Tibial nerve (tissue), 4 donors: ENCODE results near the gene VIPR2.

ENCODE experiments used
- EP300 ChIP-seq, 2 donors: sonication (generic); formaldehyde crosslinking; IDR thresholded peaks; one replicate each; pipeline ENCODE4 v1.6.1; 2017; ENCODE audit warnings: antibody characterized with exemption in 2 of 2, mild to moderate bottlenecking in 1 of 2
- POLR2A ChIP-seq, 2 donors: fragments of 450-650 bp; IDR thresholded peaks; one replicate each; pipeline ENCODE4 v1.6.1; 2017; ENCODE audit warnings: antibody characterized with exemption in 2 of 2, mild to moderate bottlenecking in 2 of 2, moderate library complexity in 2 of 2
- TF ChIP-seq, protein P1 (sequence below), 5 experiments: fragments of 200-600 bp in 3 of 5; fragments of 450-650 bp in 2 of 5; sonication (generic) in 3 of 5; IDR thresholded peaks; one replicate each; pipeline ENCODE4 v1.5.1; 2016 to 2019; ENCODE audit warnings: antibody characterized with exemption in 5 of 5, mild to moderate bottlenecking in 3 of 5, moderate library complexity in 2 of 5

- TF ChIP-seq, protein P1, sequence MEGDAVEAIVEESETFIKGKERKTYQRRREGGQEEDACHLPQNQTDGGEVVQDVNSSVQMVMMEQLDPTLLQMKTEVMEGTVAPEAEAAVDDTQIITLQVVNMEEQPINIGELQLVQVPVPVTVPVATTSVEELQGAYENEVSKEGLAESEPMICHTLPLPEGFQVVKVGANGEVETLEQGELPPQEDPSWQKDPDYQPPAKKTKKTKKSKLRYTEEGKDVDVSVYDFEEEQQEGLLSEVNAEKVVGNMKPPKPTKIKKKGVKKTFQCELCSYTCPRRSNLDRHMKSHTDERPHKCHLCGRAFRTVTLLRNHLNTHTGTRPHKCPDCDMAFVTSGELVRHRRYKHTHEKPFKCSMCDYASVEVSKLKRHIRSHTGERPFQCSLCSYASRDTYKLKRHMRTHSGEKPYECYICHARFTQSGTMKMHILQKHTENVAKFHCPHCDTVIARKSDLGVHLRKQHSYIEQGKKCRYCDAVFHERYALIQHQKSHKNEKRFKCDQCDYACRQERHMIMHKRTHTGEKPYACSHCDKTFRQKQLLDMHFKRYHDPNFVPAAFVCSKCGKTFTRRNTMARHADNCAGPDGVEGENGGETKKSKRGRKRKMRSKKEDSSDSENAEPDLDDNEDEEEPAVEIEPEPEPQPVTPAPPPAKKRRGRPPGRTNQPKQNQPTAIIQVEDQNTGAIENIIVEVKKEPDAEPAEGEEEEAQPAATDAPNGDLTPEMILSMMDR (IDR thresholded peaks at IDR 0.05) = no peak
- TF ChIP-seq EP300 (IDR thresholded peaks at IDR 0.05) (no peak), POLR2A (IDR thresholded peaks at IDR 0.05) (no peak)
Observed at GRCh38 chr7:159165352-159165751, 20.7 kb upstream of the VIPR2 start.
